HG02610 (cell line): ENCODE measurements around the gene NUCB2.
A peak's percentile ranks its signal among the peaks of the same experiment; 100 is the strongest.
"Not testable (repeated sequence)": the region's sequence is repeated elsewhere in the genome, so short reads cannot be mapped to it uniquely, and the experiment has no call there.

Source experiments
- ATAC-seq: cut with Tn5 transposase; IDR thresholded peaks from one replicate; pipeline ENCODE4 v1.9.1; 2021; ENCODE audit warnings: mild to moderate bottlenecking, moderate library complexity; ENCODE audit not compliant: unreplicated experiment

The NUCB2 gene

GRCh38 chr11:17268500-17268899, 8.0 kb upstream of the NUCB2 start:
- ATAC-seq = not testable (repeated sequence)

GRCh38 chr11:17268902-17269301, 7.6 kb upstream of the NUCB2 start:
- no peak for ATAC-seq

GRCh38 chr11:17272801-17273200, 3.7 kb upstream of the NUCB2 start:
- no peak for ATAC-seq

- ATAC-seq = no peak
Observed at GRCh38 chr11:17273211-17273610, 3.3 kb upstream of the NUCB2 start.

- no peak for ATAC-seq
Observed at GRCh38 chr11:17273668-17274282, 2.8 kb upstream of the NUCB2 start.

GRCh38 chr11:17275400-17276235, 921 bp upstream of the NUCB2 start:
- no peak for ATAC-seq

GRCh38 chr11:17277024-17277584, 565 bp downstream of the NUCB2 start:
- ATAC-seq = no peak

GRCh38 chr11:17280494-17281127, 4.1 kb downstream of the NUCB2 start:
- no peak for ATAC-seq

GRCh38 chr11:17286332-17286731, 9.8 kb downstream of the NUCB2 start:
- no peak for ATAC-seq

GRCh38 chr11:17287058-17287457, 10.5 kb downstream of the NUCB2 start:
- no peak for ATAC-seq

- ATAC-seq = no peak
Observed at GRCh38 chr11:17291710-17292109, 15.2 kb downstream of the NUCB2 start.

GRCh38 chr11:17293311-17293710, 16.8 kb downstream of the NUCB2 start:
- ATAC-seq = no peak

- ATAC-seq = peak; percentile 66
Observed at GRCh38 chr11:17294033-17294432, 17.5 kb downstream of the NUCB2 start.

- ATAC-seq = peak; percentile 43
Observed at GRCh38 chr11:17296852-17297559, 20.5 kb downstream of the NUCB2 start.

GRCh38 chr11:17298302-17298701, 21.8 kb downstream of the NUCB2 start:
- ATAC-seq = peak; percentile 86

GRCh38 chr11:17300372-17300771, 23.8 kb downstream of the NUCB2 start:
- ATAC-seq = no peak

GRCh38 chr11:17313349-17314231, 37.1 kb downstream of the NUCB2 start:
- ATAC-seq = no peak

GRCh38 chr11:17314232-17314547, 37.7 kb downstream of the NUCB2 start:
- ATAC-seq = no peak

GRCh38 chr11:17314904-17315426, 38.4 kb downstream of the NUCB2 start:
- no peak for ATAC-seq
